HL-60 (cell line): ENCODE results near the gene CACNA2D3.

Experiments
- DNase-seq, 2 experiments: peaks; one replicate each; pipeline ENCODE4 v3.0.0-alpha.2; 2010 to 2020; ENCODE audit warnings: low read depth in 1 of 2, low spot score in 1 of 2
- H3K27ac ChIP-seq: fragments of 250-450 bp; sonication (Bioruptor Pico); replicated peaks from 2 replicates; pipeline ENCODE4 v1.5.1; 2020; ENCODE audit warnings: mild to moderate bottlenecking, moderate library complexity
- H3K27me3 ChIP-seq: fragments of 250-450 bp; sonication (Bioruptor Pico); 2 replicates; pipeline ENCODE4 v1.5.1; 2021; ENCODE audit warnings: mild to moderate bottlenecking, moderate library complexity; ENCODE audit not compliant: insufficient read depth, poor library complexity, severe bottlenecking
- H3K4me3 ChIP-seq: replicated peaks from 2 replicates; pipeline ENCODE4 v1.5.1; 2011; ENCODE audit warnings: mild to moderate bottlenecking, control low read depth, low read length; ENCODE audit not compliant: insufficient read depth
- GABPA ChIP-seq: IDR thresholded peaks from 2 replicates; pipeline ENCODE4 v1.6.1; 2012; ENCODE audit warnings: low read depth
- POLR2AphosphoS5 ChIP-seq: IDR thresholded peaks from 2 replicates; pipeline ENCODE4 v1.6.1; 2012; ENCODE audit warnings: low read depth
- SPI1 ChIP-seq: IDR thresholded peaks from 2 replicates; pipeline ENCODE4 v1.6.1; 2012; ENCODE audit warnings: low read depth, mild to moderate bottlenecking, borderline replicate concordance
- TF ChIP-seq, protein P1 (sequence below): IDR thresholded peaks from one replicate; pipeline ENCODE4 v1.5.1; 2011; ENCODE audit warnings: low read length, control low read depth, inconsistent platforms; ENCODE audit not compliant: insufficient read depth
- TF ChIP-seq, protein P2 (sequence below): IDR thresholded peaks from 2 replicates; pipeline ENCODE4 v1.6.1; 2012; ENCODE audit warnings: low read depth; ENCODE audit not compliant: insufficient replicate concordance

The CACNA2D3 gene

DNA sequence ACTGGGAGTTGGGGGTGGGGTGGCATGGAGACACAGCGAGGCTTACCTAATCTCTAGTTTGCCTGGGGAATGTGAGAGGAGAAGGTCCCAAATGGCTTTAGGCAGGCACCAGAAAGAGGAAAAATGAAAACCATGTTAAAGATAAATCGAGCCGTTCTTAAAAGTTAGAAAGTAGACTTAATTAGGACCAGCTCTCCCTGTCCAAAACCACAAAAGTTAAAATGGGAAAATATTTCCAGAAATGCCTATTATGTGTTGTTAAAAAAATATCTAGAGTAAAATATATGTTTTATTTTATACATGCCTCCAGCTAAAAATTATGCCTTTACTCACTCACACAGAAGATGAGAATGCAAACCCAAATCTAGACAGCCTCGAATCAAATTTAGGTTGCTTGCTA is 755.4 kb downstream of the CACNA2D3 start:
- H3K27me3 ChIP-seq, result peaks cover 2% of the 10 kb centered on the region
- TF ChIP-seq, protein P1, sequence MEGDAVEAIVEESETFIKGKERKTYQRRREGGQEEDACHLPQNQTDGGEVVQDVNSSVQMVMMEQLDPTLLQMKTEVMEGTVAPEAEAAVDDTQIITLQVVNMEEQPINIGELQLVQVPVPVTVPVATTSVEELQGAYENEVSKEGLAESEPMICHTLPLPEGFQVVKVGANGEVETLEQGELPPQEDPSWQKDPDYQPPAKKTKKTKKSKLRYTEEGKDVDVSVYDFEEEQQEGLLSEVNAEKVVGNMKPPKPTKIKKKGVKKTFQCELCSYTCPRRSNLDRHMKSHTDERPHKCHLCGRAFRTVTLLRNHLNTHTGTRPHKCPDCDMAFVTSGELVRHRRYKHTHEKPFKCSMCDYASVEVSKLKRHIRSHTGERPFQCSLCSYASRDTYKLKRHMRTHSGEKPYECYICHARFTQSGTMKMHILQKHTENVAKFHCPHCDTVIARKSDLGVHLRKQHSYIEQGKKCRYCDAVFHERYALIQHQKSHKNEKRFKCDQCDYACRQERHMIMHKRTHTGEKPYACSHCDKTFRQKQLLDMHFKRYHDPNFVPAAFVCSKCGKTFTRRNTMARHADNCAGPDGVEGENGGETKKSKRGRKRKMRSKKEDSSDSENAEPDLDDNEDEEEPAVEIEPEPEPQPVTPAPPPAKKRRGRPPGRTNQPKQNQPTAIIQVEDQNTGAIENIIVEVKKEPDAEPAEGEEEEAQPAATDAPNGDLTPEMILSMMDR, result no peak
- TF ChIP-seq, protein P2, sequence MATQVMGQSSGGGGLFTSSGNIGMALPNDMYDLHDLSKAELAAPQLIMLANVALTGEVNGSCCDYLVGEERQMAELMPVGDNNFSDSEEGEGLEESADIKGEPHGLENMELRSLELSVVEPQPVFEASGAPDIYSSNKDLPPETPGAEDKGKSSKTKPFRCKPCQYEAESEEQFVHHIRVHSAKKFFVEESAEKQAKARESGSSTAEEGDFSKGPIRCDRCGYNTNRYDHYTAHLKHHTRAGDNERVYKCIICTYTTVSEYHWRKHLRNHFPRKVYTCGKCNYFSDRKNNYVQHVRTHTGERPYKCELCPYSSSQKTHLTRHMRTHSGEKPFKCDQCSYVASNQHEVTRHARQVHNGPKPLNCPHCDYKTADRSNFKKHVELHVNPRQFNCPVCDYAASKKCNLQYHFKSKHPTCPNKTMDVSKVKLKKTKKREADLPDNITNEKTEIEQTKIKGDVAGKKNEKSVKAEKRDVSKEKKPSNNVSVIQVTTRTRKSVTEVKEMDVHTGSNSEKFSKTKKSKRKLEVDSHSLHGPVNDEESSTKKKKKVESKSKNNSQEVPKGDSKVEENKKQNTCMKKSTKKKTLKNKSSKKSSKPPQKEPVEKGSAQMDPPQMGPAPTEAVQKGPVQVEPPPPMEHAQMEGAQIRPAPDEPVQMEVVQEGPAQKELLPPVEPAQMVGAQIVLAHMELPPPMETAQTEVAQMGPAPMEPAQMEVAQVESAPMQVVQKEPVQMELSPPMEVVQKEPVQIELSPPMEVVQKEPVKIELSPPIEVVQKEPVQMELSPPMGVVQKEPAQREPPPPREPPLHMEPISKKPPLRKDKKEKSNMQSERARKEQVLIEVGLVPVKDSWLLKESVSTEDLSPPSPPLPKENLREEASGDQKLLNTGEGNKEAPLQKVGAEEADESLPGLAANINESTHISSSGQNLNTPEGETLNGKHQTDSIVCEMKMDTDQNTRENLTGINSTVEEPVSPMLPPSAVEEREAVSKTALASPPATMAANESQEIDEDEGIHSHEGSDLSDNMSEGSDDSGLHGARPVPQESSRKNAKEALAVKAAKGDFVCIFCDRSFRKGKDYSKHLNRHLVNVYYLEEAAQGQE, result no peak
- TF ChIP-seq POLR2AphosphoS5 (no peak), GABPA (no peak)
- DNase-seq, result no peak
- H3K4me3 ChIP-seq, result no peak overlapping the region
- no peak overlapping the region for H3K27ac ChIP-seq

- Histone ChIP-seq H3K27ac (no peak overlapping the region), H3K27me3 (peaks cover 2% of the 10 kb centered on the region), H3K4me3 (no peak overlapping the region)
- TF ChIP-seq GABPA (no peak), POLR2AphosphoS5 (no peak), SPI1 (no peak)
- TF ChIP-seq, protein P1, result no peak
- TF ChIP-seq, protein P2, result no peak
- DNase-seq, result no peak
Observed at GRCh38 chr3:54878145-54878544, 755.8 kb downstream of the CACNA2D3 start.

DNA sequence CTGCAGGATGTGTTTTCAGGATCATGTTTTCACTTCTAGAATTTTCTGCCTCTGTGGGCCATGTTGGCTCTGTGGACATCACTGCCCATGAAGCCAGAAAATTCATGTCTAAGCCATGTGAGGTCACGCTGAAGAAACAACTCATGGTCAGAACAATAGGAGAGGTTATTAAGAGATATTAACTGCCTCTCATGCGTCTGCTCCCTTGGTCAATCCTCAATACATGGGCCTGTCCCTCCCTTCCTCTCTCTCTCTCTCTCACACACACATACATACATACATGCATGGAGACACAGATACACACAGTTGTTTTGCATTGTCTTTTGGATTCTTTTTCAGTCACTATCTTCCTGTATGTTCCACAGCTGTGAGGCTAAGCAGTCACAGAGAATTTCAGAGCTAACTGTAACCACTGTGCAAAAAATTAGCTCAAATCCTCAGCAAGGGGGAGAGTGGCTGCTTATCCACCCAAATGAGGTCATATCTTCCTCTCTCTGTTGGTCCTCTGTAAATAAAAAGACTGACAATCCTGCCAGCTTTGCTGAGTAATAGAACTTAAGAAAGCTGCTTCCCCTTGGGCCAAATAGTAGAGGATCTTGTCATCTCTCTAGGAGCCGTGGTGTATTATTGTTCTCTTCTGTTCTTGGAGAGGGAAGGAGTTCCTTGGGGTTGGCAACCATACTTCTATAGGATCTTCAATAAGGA is 759.9 kb downstream of the CACNA2D3 start:
- no peak overlapping the region for H3K4me3 ChIP-seq
- TF ChIP-seq, protein P1, result no peak
- no peak for TF ChIP-seq POLR2AphosphoS5
- TF ChIP-seq, protein P2, result no peak
- TF ChIP-seq SPI1, result no peak
- TF ChIP-seq GABPA, result no peak
- no peaks in the 10 kb centered on the region for H3K27me3 ChIP-seq
- no peak for DNase-seq
- no peak overlapping the region for H3K27ac ChIP-seq
